Myometrial cell (primary cell): ENCODE measurements around the gene PPP1R1A. TPM values are rescaled to one million over a fixed set of nuclear protein-coding genes. Genes with fewer than 3 reads are reported as not detected.

Experiments used
- total RNA-seq: library from RNA; depleted of rRNA; stranded (reverse); fragments of >200 nt; gene quantifications from 2 replicates; pipeline ENCODE4 v1.2.3, GENCODE V29; 2015

PPP1R1A gene, protein sequence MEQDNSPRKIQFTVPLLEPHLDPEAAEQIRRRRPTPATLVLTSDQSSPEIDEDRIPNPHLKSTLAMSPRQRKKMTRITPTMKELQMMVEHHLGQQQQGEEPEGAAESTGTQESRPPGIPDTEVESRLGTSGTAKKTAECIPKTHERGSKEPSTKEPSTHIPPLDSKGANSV
- not detected in 2 replicates for total RNA-seq

DNA sequence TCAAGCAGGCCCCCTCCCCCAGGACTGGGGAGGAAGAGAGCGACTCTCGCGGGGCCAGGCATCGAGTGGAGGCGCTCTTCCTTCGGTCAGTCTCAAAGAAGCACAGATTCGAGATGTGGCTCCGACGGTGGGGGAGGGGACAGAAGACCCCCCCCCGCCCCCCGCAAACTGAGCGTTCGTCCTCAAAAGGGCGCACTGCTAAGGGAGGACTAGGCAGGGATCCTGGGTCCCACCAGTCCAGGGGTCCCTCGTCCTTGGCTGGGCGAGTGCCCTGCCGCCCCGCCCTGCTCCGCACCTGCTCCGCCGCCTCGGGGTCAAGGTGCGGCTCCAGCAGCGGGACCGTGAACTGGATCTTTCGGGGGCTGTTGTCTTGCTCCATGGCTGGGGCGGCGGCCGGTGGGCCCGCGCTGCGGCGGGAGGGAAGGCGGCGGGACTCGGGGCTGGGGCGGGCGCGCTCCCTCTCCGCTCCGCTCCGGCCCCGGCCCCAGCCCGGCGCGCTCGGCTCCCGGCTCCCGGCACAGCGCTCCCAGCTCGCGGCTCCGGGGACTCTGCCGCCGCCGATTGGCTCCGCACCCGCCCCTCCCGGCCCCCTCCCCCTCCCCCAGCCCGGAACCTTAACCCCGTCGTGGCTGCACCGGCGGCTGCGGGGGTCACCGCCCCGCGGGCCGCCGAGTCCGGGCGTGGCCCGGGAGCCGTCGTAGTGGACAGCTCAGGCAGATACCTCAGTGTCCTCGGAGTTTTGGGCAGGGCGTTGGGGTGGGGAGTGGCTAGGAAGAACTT, at the start of gene PPP1R1A:
Gene PPP1R1A (minus strand): TSS at position 550 of the 780 bp plus-strand sequence. CDS start 171 bp downstream, at position 379.

DNA sequence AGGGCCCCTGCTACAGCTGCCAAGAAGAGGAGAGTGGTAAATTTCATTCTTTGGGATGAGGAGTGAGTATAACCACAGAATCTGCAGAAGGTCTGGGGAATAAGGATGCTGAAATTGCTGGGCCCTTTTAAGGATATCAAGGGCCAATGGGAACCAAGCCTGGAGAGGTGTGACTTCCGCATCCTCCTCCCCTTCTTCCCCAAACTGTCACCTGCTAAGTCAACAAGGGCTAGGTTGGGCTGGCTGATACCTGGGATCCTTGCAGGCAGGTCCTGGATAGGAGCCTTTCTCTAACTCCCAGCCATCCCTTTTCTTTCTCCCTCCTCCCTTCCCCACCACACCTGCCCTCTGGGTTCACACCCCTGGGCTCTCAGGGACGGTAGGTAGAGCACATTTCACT, 46.3 kb upstream of the PPP1R1A start, which contains the start of gene LACRT:
Gene LACRT (minus strand): TSS at position 101 of the 400 bp plus-strand sequence. CDS start 54 bp downstream, at position 47.

Other genes starting within 250 kb of the PPP1R1A start
- gene GPR84, start 224.2 kb downstream of the PPP1R1A start, total RNA-seq = not detected in 2 replicates
- gene ZNF385A, start 203.9 kb downstream of the PPP1R1A start, total RNA-seq = 9.2 and 17.9 TPM in 2 replicates
- 748 and 778 TPM in 2 replicates for gene ITGA5, start 169.4 kb downstream of the PPP1R1A start, total RNA-seq
- gene GTSF1, start 115.1 kb downstream of the PPP1R1A start, total RNA-seq = not detected in 2 replicates
- gene NCKAP1L, start 90.9 kb downstream of the PPP1R1A start, total RNA-seq = not detected in 2 replicates
- gene PDE1B, start 39.1 kb downstream of the PPP1R1A start, total RNA-seq = not detected in 2 replicates
- not detected in 2 replicates for gene LACRT, start 46.2 kb upstream of the PPP1R1A start, total RNA-seq
- not detected in 2 replicates for gene DCD, start 59.7 kb upstream of the PPP1R1A start, total RNA-seq